MM.1S (cell line): ENCODE measurements around the gene MNDA.

Experiments
- DNase-seq: peaks from one replicate; pipeline ENCODE4 v3.0.0-alpha.2; 2015
- H2AFZ ChIP-seq: fragments of 300-600 bp; sonication (generic); 2 replicates; pipeline ENCODE4 v1.6.0; 2016; ENCODE audit warnings: antibody characterized with exemption, low read length
- H3F3A ChIP-seq: fragments of 300-600 bp; sonication (generic); 2 replicates; pipeline ENCODE4 v1.6.1; 2016; ENCODE audit warnings: mild to moderate bottlenecking, antibody characterized with exemption, low read length, moderate library complexity, mixed read lengths; ENCODE audit not compliant: insufficient read depth
- H3K27ac ChIP-seq: fragments of 300-600 bp; sonication (generic); 2 replicates; pipeline ENCODE4 v1.5.1; 2016; ENCODE audit warnings: mild to moderate bottlenecking, low read length
- H3K27me3 ChIP-seq: fragments of 300-600 bp; sonication (generic); replicated peaks from 2 replicates; pipeline ENCODE4 v1.6.0; 2016; ENCODE audit warnings: low read length; ENCODE audit not compliant: insufficient read depth
- H3K36me3 ChIP-seq: fragments of 300-600 bp; sonication (generic); replicated peaks from 2 replicates; pipeline ENCODE4 v1.6.1; 2016; ENCODE audit warnings: mild to moderate bottlenecking, low read length, mixed read lengths; ENCODE audit not compliant: insufficient read depth
- H3K4me1 ChIP-seq: fragments of 300-600 bp; sonication (generic); 2 replicates; pipeline ENCODE4 v1.6.1; 2016; ENCODE audit warnings: low read length, mixed read lengths
- H3K4me2 ChIP-seq: fragments of 300-600 bp; sonication (generic); 2 replicates; pipeline ENCODE4 v1.6.0; 2016; ENCODE audit warnings: low read depth, low read length
- H3K4me3 ChIP-seq: fragments of 300-600 bp; sonication (generic); 2 replicates; pipeline ENCODE4 v1.5.1; 2016; ENCODE audit warnings: low read length, mixed read lengths
- H3K79me2 ChIP-seq: fragments of 300-600 bp; sonication (generic); 2 replicates; pipeline ENCODE4 v1.6.1; 2016; ENCODE audit warnings: mixed run types, low read length, mixed read lengths
- H3K9ac ChIP-seq: fragments of 300-600 bp; sonication (generic); 2 replicates; pipeline ENCODE4 v1.6.1; 2016; ENCODE audit warnings: low read length, mixed read lengths
- H3K9me2 ChIP-seq: fragments of 300-600 bp; sonication (generic); replicated peaks from 2 replicates; pipeline ENCODE4 v1.6.1; 2016; ENCODE audit warnings: mild to moderate bottlenecking, low read length, mixed read lengths; ENCODE audit not compliant: insufficient read depth
- H3K9me3 ChIP-seq: fragments of 300-600 bp; sonication (generic); replicated peaks from 2 replicates; pipeline ENCODE4 v1.6.1; 2016; ENCODE audit warnings: mild to moderate bottlenecking, low read length, mixed read lengths; ENCODE audit not compliant: insufficient read depth
- H4K20me1 ChIP-seq: fragments of 300-600 bp; sonication (generic); 2 replicates; pipeline ENCODE4 v1.6.1; 2016; ENCODE audit warnings: mild to moderate bottlenecking, low read length, moderate library complexity, mixed read lengths; ENCODE audit not compliant: insufficient read depth
- CTCF ChIP-seq: fragments of 300-600 bp; sonication (generic); IDR thresholded peaks from 2 replicates; pipeline ENCODE4 v1.5.1; 2016; ENCODE audit warnings: antibody characterized with exemption, low read length, mixed read lengths
- EZH2 ChIP-seq: fragments of 300-600 bp; sonication (generic); optimal IDR thresholded peaks from 2 replicates; pipeline ENCODE3; 2017; ENCODE audit warnings: low read depth, mild to moderate bottlenecking, antibody characterized with exemption, low read length, mixed read lengths
- EZH2phosphoT487 ChIP-seq: fragments of 300-600 bp; sonication (generic); IDR thresholded peaks from 2 replicates; pipeline ENCODE4 v1.6.1; 2018; ENCODE audit warnings: antibody characterized with exemption, low read length

The MNDA gene

DNA sequence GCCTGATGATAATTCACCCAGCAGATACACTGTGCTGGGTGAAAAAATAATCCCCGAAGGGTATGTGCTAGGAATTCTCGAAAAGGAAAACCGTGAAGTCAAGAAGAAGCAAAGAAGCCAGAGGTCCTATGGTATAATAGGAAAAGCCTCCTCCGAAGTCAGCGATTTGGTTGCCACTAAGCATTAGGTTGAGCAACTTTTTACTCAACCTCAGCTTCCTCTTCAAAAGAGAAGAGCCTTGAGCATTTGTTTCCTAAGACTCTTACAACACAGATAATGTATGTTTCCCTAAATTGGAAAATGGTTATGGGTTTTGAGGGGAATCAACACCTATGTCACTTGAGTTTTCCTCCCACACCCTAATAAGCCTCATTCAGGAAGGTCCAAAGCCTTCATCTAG is 21.3 kb upstream of the MNDA start:
- Histone ChIP-seq H3K4me3 (no peak overlapping the region), H3K4me2 (no peak overlapping the region)
- DNase-seq = no peak

GRCh38 chr1:158810311-158810710 is 20.8 kb upstream of the MNDA start:
- Histone ChIP-seq H3K4me2 (no peak overlapping the region), H3K4me3 (no peak overlapping the region), H3K79me2 (no peaks in the 10 kb centered on the region), H3K9me2 (no peaks in the 10 kb centered on the region), H3K27ac (no peak overlapping the region), H3F3A (no peaks in the 10 kb centered on the region), H4K20me1 (no peaks in the 10 kb centered on the region), H3K9me3 (no peaks in the 10 kb centered on the region), H3K9ac (no peak overlapping the region), H3K4me1 (no peaks in the 10 kb centered on the region), H2AFZ (no peak overlapping the region), H3K36me3 (no peaks in the 10 kb centered on the region), H3K27me3 (no peaks in the 10 kb centered on the region)
- TF ChIP-seq CTCF (no peak), EZH2 (no peak), EZH2phosphoT487 (no peak)
- DNase-seq = no peak

More for the DNA sequence above, 21.3 kb upstream of the MNDA start:
- Histone ChIP-seq H3K9me2 (no peaks in the 10 kb centered on the region), H3F3A (no peaks in the 10 kb centered on the region), H3K27me3 (no peaks in the 10 kb centered on the region), H3K27ac (no peak overlapping the region), H4K20me1 (no peaks in the 10 kb centered on the region), H3K9me3 (no peaks in the 10 kb centered on the region), H3K79me2 (no peaks in the 10 kb centered on the region), H3K9ac (no peak overlapping the region), H2AFZ (no peak overlapping the region), H3K4me1 (no peaks in the 10 kb centered on the region), H3K36me3 (no peaks in the 10 kb centered on the region)
- TF ChIP-seq EZH2phosphoT487 = no peak

DNA sequence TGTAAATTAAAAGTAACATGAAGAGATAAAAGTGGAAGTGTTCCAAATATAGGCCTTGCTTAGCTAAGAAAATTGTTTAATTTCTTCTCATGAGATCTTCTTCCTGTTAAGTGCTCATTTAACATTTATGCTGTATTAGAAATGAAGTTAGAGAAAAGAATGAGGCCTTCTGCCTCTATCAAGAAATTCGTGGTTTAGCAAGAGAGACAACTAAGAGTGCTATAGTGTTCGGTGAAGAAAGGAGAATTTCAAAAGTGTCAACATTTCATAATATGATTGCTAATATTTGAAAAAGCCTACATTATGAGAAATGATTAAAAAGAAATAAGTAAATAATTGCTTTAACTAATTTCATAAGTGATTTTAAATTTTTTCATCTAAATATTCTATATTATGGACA is 18.8 kb upstream of the MNDA start:
- Histone ChIP-seq H3K4me2 (no peak overlapping the region), H3K9me3 (no peaks in the 10 kb centered on the region), H3K4me3 (no peak overlapping the region), H3K27ac (no peak overlapping the region), H3K4me1 (no peaks in the 10 kb centered on the region; the same call in 1 of the 2 replicates), H3K9me2 (no peaks in the 10 kb centered on the region), H2AFZ (no peak overlapping the region), H4K20me1 (no peaks in the 10 kb centered on the region), H3K9ac (no peak overlapping the region), H3K36me3 (no peaks in the 10 kb centered on the region), H3K27me3 (no peaks in the 10 kb centered on the region), H3K79me2 (no peaks in the 10 kb centered on the region), H3F3A (no peaks in the 10 kb centered on the region)
- DNase-seq = no peak
- TF ChIP-seq CTCF (no peak), EZH2phosphoT487 (no peak), EZH2 (no peak)

- TF ChIP-seq CTCF = no peak
- no peak for TF ChIP-seq EZH2phosphoT487
- no peak for TF ChIP-seq EZH2
- no peaks in the 10 kb centered on the region for H3K9me2 ChIP-seq
- no peaks in the 10 kb centered on the region for H3K36me3 ChIP-seq
- H2AFZ ChIP-seq = no peak overlapping the region
- no peak overlapping the region for H3K4me3 ChIP-seq
- no peak for DNase-seq
- H3K27ac ChIP-seq = no peak overlapping the region
- peaks cover 8% of the 10 kb centered on the region for H3K4me1 ChIP-seq
- no peak overlapping the region for H3K9ac ChIP-seq
- no peaks in the 10 kb centered on the region for H3K9me3 ChIP-seq
- H3K79me2 ChIP-seq = no peaks in the 10 kb centered on the region
- no peaks in the 10 kb centered on the region for H3K27me3 ChIP-seq
- H3K4me2 ChIP-seq = no peak overlapping the region
- H3F3A ChIP-seq = no peaks in the 10 kb centered on the region
- no peaks in the 10 kb centered on the region for H4K20me1 ChIP-seq
These were observed 18.0 kb upstream of the MNDA start for GRCh38 chr1:158813164-158813563.
